ENCODE measurements around the gene NAXD.

NAXD gene

GRCh38 chr13:110684388-110685056 is 69.2 kb downstream of the NAXD start:
- peaks cover 34 to 98% of the 10 kb centered on the region in 2 donors for H3K36me3 ChIP-seq (replicated peaks in 1 of 2; ENCODE audit: control insufficient read depth in 2 of 2, insufficient read depth in 2 of 2, low read length in 2 of 2)
- no peak overlapping the region for H3K9ac ChIP-seq (ENCODE audit: low read depth, low read length, poor library complexity)
- H3K27ac ChIP-seq (replicated peaks; ENCODE audit: low read length): no peak overlapping the region
- H2BK120ac ChIP-seq (ENCODE audit: low read depth, low read length): no peak overlapping the region
- no peak overlapping the region for H2AK5ac ChIP-seq (ENCODE audit: low read depth, low read length)
- H2BK15ac ChIP-seq (ENCODE audit: low read length): no peak overlapping the region
- no peak overlapping the region for H3K4ac ChIP-seq (ENCODE audit: low read length)
- no peak for DNase-seq (ENCODE audit: low spot score)
- no peak overlapping the region for H2BK5ac ChIP-seq (ENCODE audit: low read length)
- no peak overlapping the region for H3K23ac ChIP-seq (ENCODE audit: low read depth, low read length, poor library complexity)
- H3K27me3 ChIP-seq (ENCODE audit: control insufficient read depth in 3 of 3, insufficient read depth in 3 of 3, low read depth in 1 of 3, low read length in 3 of 3): no peaks in the 10 kb centered on the region
- no peak overlapping the region for H4K8ac ChIP-seq (ENCODE audit: low read depth, low read length)
- no peak overlapping the region for H2AFZ ChIP-seq (ENCODE audit: low read length)
- H3K14ac ChIP-seq (ENCODE audit: low read length): no peak overlapping the region
- H3K9me3 ChIP-seq (replicated peaks in 1 of 2; ENCODE audit: control insufficient read depth in 2 of 2, insufficient read depth in 1 of 2, low read depth in 1 of 2, low read length in 2 of 2): no peaks in the 10 kb centered on the region
- no CpG with 5 or more reads among the region's 8 CpGs for whole genome bisulfite sequencing, 2 donors (ENCODE audit: extremely low coverage in 2 of 2, insufficient read length in 2 of 2, insufficient replicate concordance in 1 of 2)
- H2BK12ac ChIP-seq (ENCODE audit: low read length): no peak overlapping the region
- no peak overlapping the region for H3K18ac ChIP-seq (ENCODE audit: low read length)
- H3K4me3 ChIP-seq (ENCODE audit: low read length in 2 of 2): no peak overlapping the region
- no peak overlapping the region for H4K91ac ChIP-seq (ENCODE audit: low read depth, low read length, poor library complexity)
- H3K79me1 ChIP-seq (ENCODE audit: low read depth, low read length): no peaks in the 10 kb centered on the region
- no peaks in the 10 kb centered on the region for H3K4me1 ChIP-seq (ENCODE audit: control insufficient read depth in 2 of 2, insufficient read depth in 1 of 2, low read depth in 1 of 2, low read length in 2 of 2)
- H3K4me2 ChIP-seq (ENCODE audit: insufficient read depth, low read length, poor library complexity, severe bottlenecking): no peak overlapping the region

GRCh38 chr13:110685305-110686020 is 70.1 kb downstream of the NAXD start:
- Histone ChIP-seq H3K36me3 (replicated peaks in 1 of 2; ENCODE audit: control insufficient read depth in 2 of 2, insufficient read depth in 2 of 2, low read length in 2 of 2) (peaks cover 37 to 97% of the 10 kb centered on the region in 2 donors), H2AFZ (ENCODE audit: low read length) (no peak overlapping the region), H3K18ac (ENCODE audit: low read length) (no peak overlapping the region), H2BK12ac (ENCODE audit: low read length) (no peak overlapping the region), H3K4me3 (ENCODE audit: low read length in 2 of 2) (no peak overlapping the region), H2AK5ac (ENCODE audit: low read depth, low read length) (no peak overlapping the region), H3K79me1 (ENCODE audit: low read depth, low read length) (peaks cover under 1% of the 10 kb centered on the region), H3K9ac (ENCODE audit: low read depth, low read length, poor library complexity) (no peak overlapping the region), H3K9me3 (replicated peaks in 1 of 2; ENCODE audit: control insufficient read depth in 2 of 2, insufficient read depth in 1 of 2, low read depth in 1 of 2, low read length in 2 of 2) (no peaks in the 10 kb centered on the region), H2BK15ac (ENCODE audit: low read length) (no peak overlapping the region), H3K4me2 (ENCODE audit: insufficient read depth, low read length, poor library complexity, severe bottlenecking) (no peak overlapping the region), H4K91ac (ENCODE audit: low read depth, low read length, poor library complexity) (no peak overlapping the region), H3K4ac (ENCODE audit: low read length) (no peak overlapping the region), H3K27ac (replicated peaks; ENCODE audit: low read length) (no peak overlapping the region), H3K27me3 (ENCODE audit: control insufficient read depth in 3 of 3, insufficient read depth in 3 of 3, low read depth in 1 of 3, low read length in 3 of 3) (no peaks in the 10 kb centered on the region), H2BK5ac (ENCODE audit: low read length) (no peak overlapping the region), H3K23ac (ENCODE audit: low read depth, low read length, poor library complexity) (no peak overlapping the region), H2BK120ac (ENCODE audit: low read depth, low read length) (no peak overlapping the region), H4K8ac (ENCODE audit: low read depth, low read length) (no peak overlapping the region), H3K4me1 (ENCODE audit: control insufficient read depth in 2 of 2, insufficient read depth in 1 of 2, low read depth in 1 of 2, low read length in 2 of 2) (no peaks in the 10 kb centered on the region), H3K14ac (ENCODE audit: low read length) (no peak overlapping the region)
- no peak for DNase-seq (ENCODE audit: low spot score)
- WGBS, 2 donors (ENCODE audit: extremely low coverage in 2 of 2, insufficient read length in 2 of 2, insufficient replicate concordance in 1 of 2): no CpG with 5 or more reads among the region's 11 CpGs

- Histone ChIP-seq H2BK12ac (ENCODE audit: low read length) (no peak overlapping the region), H3K4me2 (ENCODE audit: insufficient read depth, low read length, poor library complexity, severe bottlenecking) (no peak overlapping the region), H3K23ac (ENCODE audit: low read depth, low read length, poor library complexity) (no peak overlapping the region), H3K27me3 (ENCODE audit: control insufficient read depth in 3 of 3, insufficient read depth in 3 of 3, low read depth in 1 of 3, low read length in 3 of 3) (no peaks in the 10 kb centered on the region), H3K27ac (replicated peaks; ENCODE audit: low read length) (no peak overlapping the region), H3K9me3 (replicated peaks in 1 of 2; ENCODE audit: control insufficient read depth in 2 of 2, insufficient read depth in 1 of 2, low read depth in 1 of 2, low read length in 2 of 2) (no peaks in the 10 kb centered on the region), H2BK5ac (ENCODE audit: low read length) (no peak overlapping the region), H3K18ac (ENCODE audit: low read length) (no peak overlapping the region), H3K36me3 (replicated peaks in 1 of 2; ENCODE audit: control insufficient read depth in 2 of 2, insufficient read depth in 2 of 2, low read length in 2 of 2) (peaks cover 26 to 87% of the 10 kb centered on the region in 2 donors), H3K4me3 (ENCODE audit: low read length in 2 of 2) (no peak overlapping the region), H2BK15ac (ENCODE audit: low read length) (no peak overlapping the region), H3K79me1 (ENCODE audit: low read depth, low read length) (peaks cover 3% of the 10 kb centered on the region), H4K8ac (ENCODE audit: low read depth, low read length) (no peak overlapping the region), H2AK5ac (ENCODE audit: low read depth, low read length) (no peak overlapping the region), H2AFZ (ENCODE audit: low read length) (no peak overlapping the region), H3K9ac (ENCODE audit: low read depth, low read length, poor library complexity) (no peak overlapping the region), H4K91ac (ENCODE audit: low read depth, low read length, poor library complexity) (no peak overlapping the region), H2BK120ac (ENCODE audit: low read depth, low read length) (no peak overlapping the region), H3K4me1 (ENCODE audit: control insufficient read depth in 2 of 2, insufficient read depth in 1 of 2, low read depth in 1 of 2, low read length in 2 of 2) (no peaks in the 10 kb centered on the region), H3K4ac (ENCODE audit: low read length) (no peak overlapping the region), H3K14ac (ENCODE audit: low read length) (no peak overlapping the region)
- DNase-seq (ENCODE audit: low spot score): no peak
- WGBS, 2 donors (ENCODE audit: extremely low coverage in 2 of 2, insufficient read length in 2 of 2, insufficient replicate concordance in 1 of 2): no CpG with 5 or more reads among the region's 16 CpGs
These were observed 72.4 kb downstream of the NAXD start for GRCh38 chr13:110687736-110688135.

- H2AFZ ChIP-seq (ENCODE audit: low read length): no peak overlapping the region
- H3K9me3 ChIP-seq (replicated peaks in 1 of 2; ENCODE audit: control insufficient read depth in 2 of 2, insufficient read depth in 1 of 2, low read depth in 1 of 2, low read length in 2 of 2): no peaks in the 10 kb centered on the region
- H3K14ac ChIP-seq (ENCODE audit: low read length): no peak overlapping the region
- H2BK5ac ChIP-seq (ENCODE audit: low read length): no peak overlapping the region
- H2BK12ac ChIP-seq (ENCODE audit: low read length): no peak overlapping the region
- no peak for DNase-seq (ENCODE audit: low spot score)
- H3K9ac ChIP-seq (ENCODE audit: low read depth, low read length, poor library complexity): no peak overlapping the region
- peaks cover 3% of the 10 kb centered on the region for H3K79me1 ChIP-seq (ENCODE audit: low read depth, low read length)
- no peak overlapping the region for H2BK120ac ChIP-seq (ENCODE audit: low read depth, low read length)
- WGBS, 2 donors (ENCODE audit: extremely low coverage in 2 of 2, insufficient read length in 2 of 2, insufficient replicate concordance in 1 of 2): no CpG with 5 or more reads among the region's 9 CpGs
- H4K8ac ChIP-seq (ENCODE audit: low read depth, low read length): no peak overlapping the region
- no peak overlapping the region for H3K18ac ChIP-seq (ENCODE audit: low read length)
- no peaks in the 10 kb centered on the region for H3K27me3 ChIP-seq (ENCODE audit: control insufficient read depth in 3 of 3, insufficient read depth in 3 of 3, low read depth in 1 of 3, low read length in 3 of 3)
- no peaks in the 10 kb centered on the region for H3K4me1 ChIP-seq (ENCODE audit: control insufficient read depth in 2 of 2, insufficient read depth in 1 of 2, low read depth in 1 of 2, low read length in 2 of 2)
- H3K27ac ChIP-seq (replicated peaks; ENCODE audit: low read length): no peak overlapping the region
- H3K4me3 ChIP-seq (ENCODE audit: low read length in 2 of 2): no peak overlapping the region
- H3K23ac ChIP-seq (ENCODE audit: low read depth, low read length, poor library complexity): no peak overlapping the region
- H3K4ac ChIP-seq (ENCODE audit: low read length): no peak overlapping the region
- no peak overlapping the region for H3K4me2 ChIP-seq (ENCODE audit: insufficient read depth, low read length, poor library complexity, severe bottlenecking)
- no peak overlapping the region for H4K91ac ChIP-seq (ENCODE audit: low read depth, low read length, poor library complexity)
- peaks cover 19 to 84% of the 10 kb centered on the region in 2 donors for H3K36me3 ChIP-seq (replicated peaks in 1 of 2; ENCODE audit: control insufficient read depth in 2 of 2, insufficient read depth in 2 of 2, low read length in 2 of 2)
- H2BK15ac ChIP-seq (ENCODE audit: low read length): no peak overlapping the region
- no peak overlapping the region for H2AK5ac ChIP-seq (ENCODE audit: low read depth, low read length)
These were observed 73.7 kb downstream of the NAXD start for GRCh38 chr13:110689041-110689440.
